Peyer's patch (tissue), 4 donors: Measurements from ENCODE around the gene EXOC1L. TPM values are rescaled to one million over a fixed set of nuclear protein-coding genes. Genes with fewer than 3 reads are reported as not detected.
A peak's percentile ranks its signal among the peaks of the same experiment; 100 is the strongest.

Experiments used
- DNase-seq, 3 donors: peaks; one replicate each; pipeline ENCODE4 v3.0.0-alpha.2; 2017 to 2019
- H3K27ac ChIP-seq, 4 donors: fragments of 200-600 bp; sonication (generic); one replicate each; pipeline ENCODE4 v1.5.1; 2016 to 2019
- H3K27me3 ChIP-seq, 2 donors: fragments of 200-600 bp; sonication (generic); one replicate each; pipeline ENCODE4 v1.5.1; 2019
- H3K36me3 ChIP-seq, 3 donors: fragments of 200-600 bp; sonication (generic); one replicate each; pipeline ENCODE4 v1.5.1; 2016 to 2019
- H3K4me1 ChIP-seq, 4 donors: fragments of 200-600 bp; sonication (generic); one replicate each; pipeline ENCODE4 v1.5.1; 2016 to 2019
- H3K4me3 ChIP-seq, 4 donors: fragments of 200-600 bp; sonication (generic); 1 replicate in 3 of 4; 2 replicates in 1 of 4; pipeline ENCODE4 v1.5.1; 2016 to 2019; ENCODE audit warnings: mild to moderate bottlenecking in 1 of 4
- H3K9me3 ChIP-seq, 4 donors: fragments of 200-600 bp; sonication (generic); one replicate each; pipeline ENCODE4 v1.5.1; 2016 to 2019; ENCODE audit warnings: mild to moderate bottlenecking in 1 of 4
- CTCF ChIP-seq, 6 experiments: fragments of 450-650 bp in 4 of 6; fragments of 200-600 bp in 2 of 6; sonication (generic) in 1 of 6; IDR thresholded peaks; one replicate each; pipeline ENCODE4 v1.5.1; 2017 to 2019; ENCODE audit warnings: antibody characterized with exemption in 6 of 6, mild to moderate bottlenecking in 3 of 6, moderate library complexity in 1 of 6
- POLR2A ChIP-seq, 2 donors: fragments of 450-650 bp; IDR thresholded peaks; one replicate each; pipeline ENCODE4 v1.5.1; 2017; ENCODE audit warnings: antibody characterized with exemption in 2 of 2, mild to moderate bottlenecking in 2 of 2, moderate library complexity in 2 of 2
- total RNA-seq, 4 donors: library from RNA; depleted of rRNA; stranded (reverse); fragments of >200 nt; gene quantifications; one replicate each; pipeline ENCODE4 v1.1.0, GENCODE V29; 2016

The EXOC1L gene, protein sequence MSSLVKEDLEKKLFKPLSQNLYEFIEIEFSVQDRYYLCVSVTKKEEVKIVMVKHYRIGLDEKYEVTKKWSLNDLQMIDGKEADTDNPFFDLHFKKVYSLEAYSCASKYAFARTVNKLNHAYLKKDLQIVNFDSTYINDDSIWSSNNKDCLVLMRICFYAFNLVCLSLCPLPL
- not detected for total RNA-seq

DNA sequence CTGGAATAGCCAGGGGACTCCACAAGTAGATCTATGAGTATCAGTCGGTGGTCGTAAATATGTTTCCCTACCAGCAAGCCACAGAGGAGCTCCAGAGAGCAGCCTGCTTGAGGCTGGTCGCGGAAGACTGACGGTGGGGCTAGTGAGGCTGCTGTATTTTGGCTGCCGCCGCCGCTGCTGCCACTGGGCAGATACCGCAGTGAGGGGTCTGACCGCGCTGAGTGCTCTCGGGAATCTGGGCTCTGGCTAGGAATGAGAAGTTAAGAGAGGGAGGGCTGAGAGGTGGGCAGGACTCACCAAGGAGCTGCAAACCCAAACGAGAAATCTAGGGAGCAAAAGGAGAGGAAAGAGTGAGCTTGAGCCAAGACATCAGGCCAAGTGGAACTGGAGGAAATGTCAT is at the start of gene EXOC1L:
Gene EXOC1L, plus strand, starts transcription at position 157 of the 400 bp plus-strand sequence. Its CDS starts 237 bp downstream, at position 394.
- no peak for DNase-seq
- H3K9me3 ChIP-seq: no peaks in the 10 kb centered on the region
- H3K27me3 ChIP-seq: no peaks in the 10 kb centered on the region
- no peaks in the 10 kb centered on the region for H3K4me1 ChIP-seq
- peak within 1 kb of the TSS in 1 of 4 donors; percentile 20 for H3K4me3 ChIP-seq
- H3K36me3 ChIP-seq: no peaks in the 10 kb centered on the region
- TF ChIP-seq CTCF (IDR thresholded peaks at IDR 0.05): no peak
- no peak for TF ChIP-seq POLR2A (IDR thresholded peaks at IDR 0.05)
- no peak within 1 kb of the TSS for H3K27ac ChIP-seq

DNA sequence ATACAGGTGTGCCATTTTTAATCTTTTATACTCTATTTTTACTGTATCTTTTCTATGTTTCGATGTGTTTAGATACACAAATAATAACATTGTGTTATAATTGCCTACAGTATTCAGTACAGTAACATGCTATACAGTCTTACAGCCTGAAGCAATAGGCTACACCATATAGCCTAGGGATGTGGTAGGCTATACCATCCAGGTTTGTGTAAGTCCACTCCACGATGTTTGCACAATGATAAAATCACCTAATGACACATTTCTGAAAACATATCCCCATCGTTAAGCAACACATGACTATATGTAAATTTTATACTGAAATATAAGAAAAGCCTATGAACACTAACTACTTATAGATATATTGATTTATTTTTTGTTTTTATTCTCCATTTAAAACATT is 48.9 kb upstream of the EXOC1L start:
- Histone ChIP-seq H3K36me3 (no peaks in the 10 kb centered on the region), H3K27me3 (no peaks in the 10 kb centered on the region), H3K4me3 (no peak overlapping the region), H3K9me3 (no peaks in the 10 kb centered on the region), H3K4me1 (no peaks in the 10 kb centered on the region), H3K27ac (no peak overlapping the region)
- DNase-seq: no peak
- TF ChIP-seq POLR2A (IDR thresholded peaks at IDR 0.05) (no peak), CTCF (IDR thresholded peaks at IDR 0.05) (no peak)

GRCh38 chr4:55781341-55781740 is 38.2 kb upstream of the EXOC1L start:
- H3K36me3 ChIP-seq: no peaks in the 10 kb centered on the region
- H3K27ac ChIP-seq: no peak overlapping the region
- no peaks in the 10 kb centered on the region for H3K9me3 ChIP-seq
- no peaks in the 10 kb centered on the region for H3K4me1 ChIP-seq
- H3K27me3 ChIP-seq: no peaks in the 10 kb centered on the region
- no peak for TF ChIP-seq CTCF (IDR thresholded peaks at IDR 0.05)
- DNase-seq: no peak
- no peak overlapping the region for H3K4me3 ChIP-seq

- H3K36me3 ChIP-seq: no peaks in the 10 kb centered on the region
- no peaks in the 10 kb centered on the region for H3K9me3 ChIP-seq
- DNase-seq: no peak
- no peak overlapping the region for H3K4me3 ChIP-seq
- TF ChIP-seq POLR2A (IDR thresholded peaks at IDR 0.05) (no peak), CTCF (IDR thresholded peaks at IDR 0.05) (no peak)
- H3K4me1 ChIP-seq: no peaks in the 10 kb centered on the region
- no peak overlapping the region for H3K27ac ChIP-seq
- H3K27me3 ChIP-seq: no peaks in the 10 kb centered on the region
These were observed 37.8 kb upstream of the EXOC1L start for GRCh38 chr4:55781812-55782211.

DNA sequence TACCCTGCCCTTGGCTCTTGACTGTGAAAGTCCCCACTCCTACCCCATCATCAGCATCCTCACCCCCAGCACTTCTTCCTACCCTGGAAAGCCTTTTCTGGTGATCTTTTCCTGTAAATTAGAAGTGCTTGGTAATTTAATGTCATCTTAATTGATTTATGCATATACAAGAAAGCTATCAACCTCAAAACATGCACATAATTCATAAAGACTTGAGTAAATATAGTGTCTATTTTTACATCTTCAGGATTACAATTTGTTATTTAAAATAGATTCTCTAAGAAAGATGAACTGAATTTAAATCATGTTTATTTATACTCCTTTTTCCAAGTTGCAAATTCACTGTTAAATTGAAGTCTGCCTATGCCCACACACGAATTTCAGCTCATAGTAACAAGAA is 36.0 kb upstream of the EXOC1L start:
- Histone ChIP-seq H3K27ac (no peak overlapping the region), H3K27me3 (no peaks in the 10 kb centered on the region), H3K4me3 (no peak overlapping the region), H3K4me1 (no peaks in the 10 kb centered on the region), H3K36me3 (no peaks in the 10 kb centered on the region), H3K9me3 (no peaks in the 10 kb centered on the region)
- TF ChIP-seq CTCF (IDR thresholded peaks at IDR 0.05): no peak
- TF ChIP-seq POLR2A (IDR thresholded peaks at IDR 0.05): no peak
- no peak for DNase-seq

- Histone ChIP-seq H3K4me1 (no peaks in the 10 kb centered on the region), H3K4me3 (no peak overlapping the region), H3K9me3 (no peaks in the 10 kb centered on the region), H3K27ac (no peak overlapping the region), H3K27me3 (no peaks in the 10 kb centered on the region), H3K36me3 (no peaks in the 10 kb centered on the region)
- no peak for DNase-seq
- no peak for TF ChIP-seq POLR2A (IDR thresholded peaks at IDR 0.05)
- no peak for TF ChIP-seq CTCF (IDR thresholded peaks at IDR 0.05)
These were observed 34.8 kb upstream of the EXOC1L start for GRCh38 chr4:55784747-55785146.
